K562 (cell line): ENCODE measurements around the gene URAD. TPM values are rescaled to one million over a fixed set of nuclear protein-coding genes. Genes with fewer than 3 reads are reported as not detected.

Experiments used
- ATAC-seq: fragments of 200-7000 bp; cut with Tn5 transposase; 3 replicates; pipeline ENCODE4 v1.9.1; 2020; ENCODE audit warnings: moderate library complexity
- BruUV-seq: library from RNA; stranded (reverse); fragments of 400-500 nt; replicated peaks from 2 replicates; lab custom pipeline; 2021; lab: Mats Ljungman, UMichigan
- CTCF ChIA-PET: fragments of 300-600 bp; formaldehyde crosslinking; extraction: SDS; loops from one replicate; lab custom pipeline; 2021; ENCODE audit warnings: low intra/inter-chr PET ratio; lab: Yijun Ruan, JAX
- POLR2A ChIA-PET: fragments of 300-600, 350-650 bp; sonication (Branson Sonifier 250); formaldehyde crosslinking; extraction: SDS; loops from one replicate; lab custom pipeline; 2021; ENCODE audit warnings: antibody characterized with exemption, inconsistent platforms; lab: Yijun Ruan, JAX
- DNase-seq, 4 experiments: peaks; one replicate each; pipeline versions ENCODE4 v3.0.0 to v3.0.0-alpha.2; 2011 to 2018; ENCODE audit warnings: low spot score in 3 of 4, mixed read lengths in 3 of 4; ENCODE audit errors: extremely low read depth in 1 of 4
- FAIRE-seq: peaks from 2 replicates; lab custom pipeline; 2011; peaks lifted over from hg19 to GRCh38; lab: Jason Lieb, UNC
- H2AFZ ChIP-seq: 2 replicates; pipeline ENCODE4 v1.6.0; 2011; ENCODE audit warnings: low read depth, low read length, control low read depth, inconsistent platforms
- H3K27ac ChIP-seq: fragments of 200-600 bp; 3 replicates; pipeline ENCODE4 v1.8.0; 2011; ENCODE audit warnings: low read depth, mild to moderate bottlenecking, control low read depth, inconsistent platforms, low read length, moderate library complexity, mixed read lengths; ENCODE audit errors: extremely low read depth
- H3K27me3 ChIP-seq, 2 experiments: fragments of 300-600 bp in 1 of 2; 2 replicates in 1 of 2; 3 replicates in 1 of 2; pipeline versions ENCODE4 v1.6.0 to v1.8.0; 2011; ENCODE audit warnings: inconsistent platforms in 2 of 2, low read length in 2 of 2, mild to moderate bottlenecking in 1 of 2, mixed read lengths in 1 of 2, moderate library complexity in 1 of 2; ENCODE audit not compliant: control insufficient read depth in 2 of 2, insufficient read depth in 2 of 2
- H3K36me3 ChIP-seq: fragments of 300-600 bp; 3 replicates; pipeline ENCODE4 v1.8.0; 2011; ENCODE audit warnings: mild to moderate bottlenecking, low read length, inconsistent platforms; ENCODE audit not compliant: control insufficient read depth, insufficient read depth
- H3K4me1 ChIP-seq, 2 experiments: fragments of 200-600 bp in 1 of 2; replicated peaks in 1 of 2; 2 replicates in 1 of 2; 3 replicates in 1 of 2; pipeline versions ENCODE4 v1.5.1 to v1.8.0; 2011; ENCODE audit warnings: inconsistent platforms in 2 of 2, low read length in 2 of 2, mild to moderate bottlenecking in 1 of 2, mixed read lengths in 1 of 2, moderate library complexity in 1 of 2; ENCODE audit not compliant: control insufficient read depth in 2 of 2, insufficient read depth in 2 of 2
- H3K4me2 ChIP-seq: 2 replicates; pipeline ENCODE4 v1.6.1; 2011; ENCODE audit warnings: low read length, control low read depth, inconsistent platforms, mixed read lengths; ENCODE audit not compliant: insufficient read depth
- H3K4me3 ChIP-seq: fragments of 200-600 bp; sonication (generic), shearing (Covaris generic); 2 replicates; pipeline ENCODE4 v1.5.1; 2016; ENCODE audit warnings: control low read depth, inconsistent platforms
- H3K79me2 ChIP-seq: fragments of 200-600 bp; 3 replicates; pipeline ENCODE4 v1.8.0; 2011; ENCODE audit warnings: low read length, inconsistent platforms; ENCODE audit not compliant: control insufficient read depth, insufficient read depth
- H3K9ac ChIP-seq, 2 experiments: 2 replicates each; pipeline versions ENCODE4 v1.6.0 to v1.6.1; 2011; ENCODE audit warnings: low read depth in 2 of 2, low read length in 2 of 2, control low read depth in 1 of 2, inconsistent platforms in 1 of 2, mild to moderate bottlenecking in 1 of 2, mixed read lengths in 1 of 2; ENCODE audit not compliant: insufficient read depth in 1 of 2
- H3K9me1 ChIP-seq: one replicate; pipeline ENCODE4 v1.6.0; 2011; ENCODE audit warnings: inconsistent platforms, mild to moderate bottlenecking, low read length, moderate library complexity; ENCODE audit not compliant: control insufficient read depth, insufficient read depth
- H3K9me3 ChIP-seq: replicated peaks from 2 replicates; pipeline ENCODE4 v1.5.1; 2011; ENCODE audit warnings: low read depth, low read length, inconsistent platforms; ENCODE audit not compliant: control insufficient read depth, insufficient read depth
- H4K20me1 ChIP-seq: replicated peaks from 2 replicates; pipeline ENCODE4 v1.6.1; 2011; ENCODE audit warnings: low read length, inconsistent platforms, mixed read lengths; ENCODE audit not compliant: control insufficient read depth, insufficient read depth
- HDGF ChIP-seq: fragments of 450-650 bp; IDR thresholded peaks from 2 replicates; pipeline ENCODE4 v1.6.1; 2016
- IFI16 ChIP-seq: fragments of 250-450 bp; sonication (Bioruptor Pico); IDR thresholded peaks from 2 replicates; pipeline ENCODE4 v2.1.2; 2022; ENCODE audit warnings: mild to moderate bottlenecking, inconsistent platforms
- RBM25 ChIP-seq: fragments of 200-400 bp; formaldehyde crosslinking; IDR thresholded peaks from 2 replicates; pipeline ENCODE4 v1.6.1; 2018; ENCODE audit warnings: low read length, low read depth, moderate library complexity; ENCODE audit not compliant: severe bottlenecking
- TAF15 ChIP-seq: fragments of 200-400 bp; formaldehyde crosslinking; IDR thresholded peaks from 2 replicates; pipeline ENCODE4 v1.6.1; 2017; ENCODE audit warnings: mild to moderate bottlenecking, low read depth, low read length, moderate library complexity
- ZNF384 ChIP-seq: IDR thresholded peaks from 2 replicates; pipeline ENCODE4 v1.6.1; 2012; ENCODE audit warnings: low read depth, low read length, improper control_type of control experiment
- WGBS: fragments of 100-300 bp; shearing (Covaris generic); methylation state at CpG from one replicate; pipeline ENCODE4 v1.1.6; 2016; ENCODE audit warnings: low coverage, mixed read lengths; ENCODE audit not compliant: insufficient coverage; ENCODE audit errors: missing lambda C conversion rate; 5-methylcytosine and 5-hydroxymethylcytosine counted together
- in situ Hi-C: fragments of 300-500 bp; cut with MboI; formaldehyde crosslinking; loops from 4 replicates; pipeline ENCODE4 v1.15.0; 2018; ENCODE audit warnings: inconsistent platforms, mixed read lengths
- intact Hi-C: fragments of 100-400 bp; cut with micrococcal nuclease; formaldehyde crosslinking; loops from 2 replicates; pipeline ENCODE4 v1.14.2; 2022
- polyA plus RNA-seq, 8 experiments: library from polyadenylated mRNA; depleted of rRNA in 4 of 8; stranded (reverse) in 5 of 8; unstranded in 3 of 8; fragments of >200 nt; fragmentation: Nextera tagmentation in 2 of 8; fragmentation: Illumina TruSeq in 1 of 8; extraction: Ambion mirVana in 2 of 8; extraction: Trizol in 1 of 8; gene quantifications; 2 replicates each; pipeline versions ENCODE4 v1.2.1 to v1.2.3, GENCODE V29; 2011 to 2014; ENCODE audit warnings: inconsistent platforms in 1 of 8, missing spikeins in 1 of 8
- total RNA-seq, 7 experiments: library from RNA; depleted of rRNA in 6 of 7; stranded (reverse); fragments of >200 nt in 6 of 7; fragmentation: Illumina TruSeq in 2 of 7; extraction: Trizol in 2 of 7; gene quantifications; 2 replicates each; pipeline versions ENCODE4 v1.2.1 to v1.2.3, GENCODE V29; 2011 to 2021; ENCODE audit warnings: low replicate concordance in 1 of 7

Gene URAD
- total and polyA plus RNA-seq, 9 of the 15 experiments (the other 6 are each of a cell fraction or from before 2014, with no cell fraction given): not detected

DNA sequence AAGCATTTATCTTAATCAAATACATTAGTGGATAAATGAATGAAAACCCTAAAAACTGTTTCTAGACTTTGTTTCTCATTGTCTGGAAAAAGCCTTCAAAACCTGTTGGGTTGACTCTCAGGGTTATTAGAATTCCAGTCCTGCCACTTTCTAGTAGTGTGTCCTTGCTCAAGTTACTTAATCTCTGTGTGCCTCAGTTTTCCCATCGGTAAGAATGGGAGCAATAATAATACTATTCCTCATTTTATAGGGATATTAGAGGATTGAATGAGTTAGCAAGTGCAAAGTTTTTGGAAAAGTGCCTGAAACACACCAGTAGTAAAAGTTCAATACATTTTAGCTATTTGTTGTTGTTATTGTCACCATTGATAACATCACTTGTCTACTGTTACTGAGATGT is 2.9 kb downstream of the URAD start:
- Histone ChIP-seq H3K36me3 (no peaks in the 10 kb centered on the region), H4K20me1 (no peaks in the 10 kb centered on the region), H3K9me1 (no peaks in the 10 kb centered on the region), H3K27me3 (peaks cover 0 to 24% of the 10 kb centered on the region in 2 experiments; a peak in 3 of 5 replicates), H3K4me2 (no peak overlapping the region), H3K4me1 (no peaks in the 10 kb centered on the region), H3K4me3 (no peak overlapping the region), H3K79me2 (no peaks in the 10 kb centered on the region), H3K27ac (no peak overlapping the region), H2AFZ (no peak overlapping the region), H3K9ac (no peak overlapping the region), H3K9me3 (no peaks in the 10 kb centered on the region)
- no TSS peak for BruUV-seq
- intact Hi-C loops (no loop called here), in situ Hi-C loops (loop anchor here (5.0 to 10.0 kb wide), 2 partner anchors 608 to 1031 kb away; no protein-coding TSS in a partner anchor)
- ATAC-seq (no peak), DNase-seq (no peak), FAIRE-seq (no peak)
- ChIA-PET CTCF (no interaction called here), POLR2A (no interaction called here)
- TF ChIP-seq RBM25 (peak; percentile 68), ZNF384 (no peak), HDGF (no peak), IFI16 (CRISPR knock-in tag) (no peak)
- WGBS: 0% methylated on average over 1 of the region's 1 CpG

GRCh38 chr13:27982361-27982760 is 6.1 kb downstream of the URAD start:
- Histone ChIP-seq H2AFZ (no peak overlapping the region), H3K9me3 (no peaks in the 10 kb centered on the region), H4K20me1 (no peaks in the 10 kb centered on the region), H3K4me2 (no peak overlapping the region), H3K79me2 (no peaks in the 10 kb centered on the region), H3K4me3 (no peak overlapping the region), H3K9me1 (no peaks in the 10 kb centered on the region), H3K27me3 (peaks cover 0 to 28% of the 10 kb centered on the region in 2 experiments; a peak in 3 of 5 replicates), H3K27ac (no peak overlapping the region), H3K4me1 (no peaks in the 10 kb centered on the region), H3K36me3 (no peaks in the 10 kb centered on the region), H3K9ac (no peak overlapping the region)
- BruUV-seq: no TSS peak
- DNase-seq (no peak), FAIRE-seq (no peak), ATAC-seq (no peak)
- intact Hi-C loops (loop anchor here (5.0 kb wide), 2 partner anchors 155 to 610 kb away; no protein-coding TSS in a partner anchor), in situ Hi-C loops (loop anchor here (10.0 kb wide), 1 partner anchor 1028 kb away; no protein-coding TSS in a partner anchor)
- ChIA-PET POLR2A (interaction anchor here (0.7 kb wide), 1 partner anchor 153 kb away, joined by 4 read pairs; no protein-coding TSS in a partner anchor), CTCF (interaction anchor here (1.1 kb wide), 1 partner anchor 153 kb away, joined by 3 read pairs; no protein-coding TSS in a partner anchor)
- 0% methylated on average over 2 of the region's 2 CpGs for WGBS
- TF ChIP-seq TAF15: no peak
